ENCODE data around the gene RDX. TPM values are rescaled to one million over a fixed set of nuclear protein-coding genes. Genes with fewer than 3 reads are reported as not detected.

The RDX gene
- total and polyA plus RNA-seq, 9 of the 15 experiments (the other 6 are each of a cell fraction or from before 2014, with no cell fraction given): 35.6 to 62.1 (median 54.3) TPM

DNA sequence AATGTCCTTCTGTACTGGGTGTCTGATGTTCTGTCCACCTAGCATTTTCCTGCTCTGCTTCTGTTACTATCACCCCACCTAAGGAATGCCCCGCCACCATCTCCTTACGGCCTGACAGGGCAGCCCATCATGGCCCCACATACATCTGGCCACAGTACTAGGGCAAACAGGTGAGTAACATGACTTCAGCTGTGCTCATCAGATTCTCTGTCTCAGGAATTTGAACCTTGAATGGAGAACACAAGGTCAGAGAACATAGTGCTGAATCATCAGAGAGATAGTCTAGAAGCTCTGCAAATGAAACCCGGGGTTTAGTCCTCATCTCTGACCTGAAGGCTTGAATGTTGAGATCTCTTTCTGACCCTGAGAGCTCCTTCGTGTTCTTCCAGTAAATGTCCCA is 170.8 kb downstream of the RDX start (continued):
- TF ChIP-seq, protein P1, sequence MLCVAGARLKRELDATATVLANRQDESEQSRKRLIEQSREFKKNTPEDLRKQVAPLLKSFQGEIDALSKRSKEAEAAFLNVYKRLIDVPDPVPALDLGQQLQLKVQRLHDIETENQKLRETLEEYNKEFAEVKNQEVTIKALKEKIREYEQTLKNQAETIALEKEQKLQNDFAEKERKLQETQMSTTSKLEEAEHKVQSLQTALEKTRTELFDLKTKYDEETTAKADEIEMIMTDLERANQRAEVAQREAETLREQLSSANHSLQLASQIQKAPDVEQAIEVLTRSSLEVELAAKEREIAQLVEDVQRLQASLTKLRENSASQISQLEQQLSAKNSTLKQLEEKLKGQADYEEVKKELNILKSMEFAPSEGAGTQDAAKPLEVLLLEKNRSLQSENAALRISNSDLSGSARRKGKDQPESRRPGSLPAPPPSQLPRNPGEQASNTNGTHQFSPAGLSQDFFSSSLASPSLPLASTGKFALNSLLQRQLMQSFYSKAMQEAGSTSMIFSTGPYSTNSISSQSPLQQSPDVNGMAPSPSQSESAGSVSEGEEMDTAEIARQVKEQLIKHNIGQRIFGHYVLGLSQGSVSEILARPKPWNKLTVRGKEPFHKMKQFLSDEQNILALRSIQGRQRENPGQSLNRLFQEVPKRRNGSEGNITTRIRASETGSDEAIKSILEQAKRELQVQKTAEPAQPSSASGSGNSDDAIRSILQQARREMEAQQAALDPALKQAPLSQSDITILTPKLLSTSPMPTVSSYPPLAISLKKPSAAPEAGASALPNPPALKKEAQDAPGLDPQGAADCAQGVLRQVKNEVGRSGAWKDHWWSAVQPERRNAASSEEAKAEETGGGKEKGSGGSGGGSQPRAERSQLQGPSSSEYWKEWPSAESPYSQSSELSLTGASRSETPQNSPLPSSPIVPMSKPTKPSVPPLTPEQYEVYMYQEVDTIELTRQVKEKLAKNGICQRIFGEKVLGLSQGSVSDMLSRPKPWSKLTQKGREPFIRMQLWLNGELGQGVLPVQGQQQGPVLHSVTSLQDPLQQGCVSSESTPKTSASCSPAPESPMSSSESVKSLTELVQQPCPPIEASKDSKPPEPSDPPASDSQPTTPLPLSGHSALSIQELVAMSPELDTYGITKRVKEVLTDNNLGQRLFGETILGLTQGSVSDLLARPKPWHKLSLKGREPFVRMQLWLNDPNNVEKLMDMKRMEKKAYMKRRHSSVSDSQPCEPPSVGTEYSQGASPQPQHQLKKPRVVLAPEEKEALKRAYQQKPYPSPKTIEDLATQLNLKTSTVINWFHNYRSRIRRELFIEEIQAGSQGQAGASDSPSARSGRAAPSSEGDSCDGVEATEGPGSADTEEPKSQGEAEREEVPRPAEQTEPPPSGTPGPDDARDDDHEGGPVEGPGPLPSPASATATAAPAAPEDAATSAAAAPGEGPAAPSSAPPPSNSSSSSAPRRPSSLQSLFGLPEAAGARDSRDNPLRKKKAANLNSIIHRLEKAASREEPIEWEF (CRISPR knock-in tag; IDR thresholded peaks at IDR 0.05): no peak
- no peak for TF ChIP-seq CBX8 (IDR thresholded peaks at IDR 0.05; ENCODE audit: borderline replicate concordance, extremely low read depth, low read depth, low read length, poor library complexity, severe bottlenecking)
- TF ChIP-seq YY1 (IDR thresholded peaks at IDR 0.05; ENCODE audit: borderline replicate concordance in 1 of 3, control insufficient read depth in 1 of 3, extremely low read depth in 1 of 3, insufficient read depth in 3 of 3, insufficient read length in 1 of 3, insufficient replicate concordance in 2 of 3, low read depth in 1 of 3, low read length in 2 of 3): peak in 1 of 3 experiments; percentile 14
- TF ChIP-seq ZNF316 (IDR thresholded peaks at IDR 0.05): peak; percentile 95
- no peak for TF ChIP-seq ZNF224 (CRISPR knock-in tag; IDR thresholded peaks at IDR 0.05)
- TF ChIP-seq, protein P2, sequence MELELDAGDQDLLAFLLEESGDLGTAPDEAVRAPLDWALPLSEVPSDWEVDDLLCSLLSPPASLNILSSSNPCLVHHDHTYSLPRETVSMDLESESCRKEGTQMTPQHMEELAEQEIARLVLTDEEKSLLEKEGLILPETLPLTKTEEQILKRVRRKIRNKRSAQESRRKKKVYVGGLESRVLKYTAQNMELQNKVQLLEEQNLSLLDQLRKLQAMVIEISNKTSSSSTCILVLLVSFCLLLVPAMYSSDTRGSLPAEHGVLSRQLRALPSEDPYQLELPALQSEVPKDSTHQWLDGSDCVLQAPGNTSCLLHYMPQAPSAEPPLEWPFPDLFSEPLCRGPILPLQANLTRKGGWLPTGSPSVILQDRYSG (tag; conservative IDR thresholded peaks at IDR 0.05; ENCODE audit: low read depth): no peak
- peak; percentile 52 for TF ChIP-seq CTBP1 (IDR thresholded peaks at IDR 0.05; ENCODE audit: borderline replicate concordance)
- peak; percentile 74; the same call in 1 of the 2 replicates for TF ChIP-seq MAFF (IDR thresholded peaks at IDR 0.05; ENCODE audit: low read length)
- TF ChIP-seq MAFG (tag; conservative IDR thresholded peaks at IDR 0.05): peak; percentile 91
- TF ChIP-seq, protein P3, sequence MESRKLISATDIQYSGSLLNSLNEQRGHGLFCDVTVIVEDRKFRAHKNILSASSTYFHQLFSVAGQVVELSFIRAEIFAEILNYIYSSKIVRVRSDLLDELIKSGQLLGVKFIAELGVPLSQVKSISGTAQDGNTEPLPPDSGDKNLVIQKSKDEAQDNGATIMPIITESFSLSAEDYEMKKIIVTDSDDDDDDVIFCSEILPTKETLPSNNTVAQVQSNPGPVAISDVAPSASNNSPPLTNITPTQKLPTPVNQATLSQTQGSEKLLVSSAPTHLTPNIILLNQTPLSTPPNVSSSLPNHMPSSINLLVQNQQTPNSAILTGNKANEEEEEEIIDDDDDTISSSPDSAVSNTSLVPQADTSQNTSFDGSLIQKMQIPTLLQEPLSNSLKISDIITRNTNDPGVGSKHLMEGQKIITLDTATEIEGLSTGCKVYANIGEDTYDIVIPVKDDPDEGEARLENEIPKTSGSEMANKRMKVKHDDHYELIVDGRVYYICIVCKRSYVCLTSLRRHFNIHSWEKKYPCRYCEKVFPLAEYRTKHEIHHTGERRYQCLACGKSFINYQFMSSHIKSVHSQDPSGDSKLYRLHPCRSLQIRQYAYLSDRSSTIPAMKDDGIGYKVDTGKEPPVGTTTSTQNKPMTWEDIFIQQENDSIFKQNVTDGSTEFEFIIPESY (CRISPR knock-in tag; IDR thresholded peaks at IDR 0.05): 0 out of 2 replicates have a peak, but pooled peaks have one; percentile 15
- no peak for TF ChIP-seq CAMTA2 (CRISPR knock-in tag; conservative IDR thresholded peaks at IDR 0.05)
- no peak for TF ChIP-seq ETV1 (tag; conservative IDR thresholded peaks at IDR 0.05; ENCODE audit: low read depth)
- TF ChIP-seq NR2C1 (IDR thresholded peaks at IDR 0.05): no peak
- peak; percentile 41; the same call in 1 of the 2 replicates for TF ChIP-seq NR2C1 (tag; IDR thresholded peaks at IDR 0.05)
- TF ChIP-seq SMARCE1 (IDR thresholded peaks at IDR 0.05): no peak
- no peak for TF ChIP-seq SNIP1 (IDR thresholded peaks at IDR 0.05; ENCODE audit: low read depth)
- TF ChIP-seq ESRRA (IDR thresholded peaks at IDR 0.05; ENCODE audit: borderline replicate concordance, low read depth): peak; percentile 80
- TF ChIP-seq ZNF561 (CRISPR knock-in tag; conservative IDR thresholded peaks at IDR 0.05): no peak
- TF ChIP-seq CBFA2T3 (IDR thresholded peaks at IDR 0.05): peak; percentile 10; the same call in 1 of the 2 replicates

Measured in K562 (cell line).